ENCODE data around the gene DGCR8.

Gene DGCR8

GRCh38 chr22:20124083-20124787 is 44.2 kb downstream of the DGCR8 start:
- DNase-seq (ENCODE audit: low spot score), result no peak

- no peak for DNase-seq (ENCODE audit: low spot score)
Measured at GRCh38 chr22:20125201-20126174, 45.4 kb downstream of the DGCR8 start.

- no peak for DNase-seq (ENCODE audit: low spot score)
Measured at GRCh38 chr22:20126284-20127029, 46.4 kb downstream of the DGCR8 start.

GRCh38 chr22:20127318-20127868 is 47.4 kb downstream of the DGCR8 start:
- no peak for DNase-seq (ENCODE audit: low spot score)

- no peak for DNase-seq (ENCODE audit: low spot score)
Measured at GRCh38 chr22:20127869-20128618, 48.0 kb downstream of the DGCR8 start.

- DNase-seq (ENCODE audit: low spot score), result no peak
Measured at GRCh38 chr22:20128619-20128901, 48.5 kb downstream of the DGCR8 start.

- DNase-seq (ENCODE audit: low spot score), result peak; percentile 44
Measured at GRCh38 chr22:20128902-20129746, 49.1 kb downstream of the DGCR8 start.

GRCh38 chr22:20129747-20130014 is 49.6 kb downstream of the DGCR8 start:
- DNase-seq (ENCODE audit: low spot score), result no peak

- no peak for DNase-seq (ENCODE audit: low spot score)
Measured at GRCh38 chr22:20130319-20130718, 50.3 kb downstream of the DGCR8 start.

- DNase-seq (ENCODE audit: low spot score), result peak; percentile 68
Measured at GRCh38 chr22:20130731-20131596, 50.9 kb downstream of the DGCR8 start.

- no peak for DNase-seq (ENCODE audit: low spot score)
Measured at GRCh38 chr22:20131597-20131858, 51.5 kb downstream of the DGCR8 start, which contains the start of gene ZDHHC8. Gene ZDHHC8, plus strand, starts transcription at chr22:20131804. Its CDS starts 144 bp downstream, at chr22:20131948.

GRCh38 chr22:20131859-20132685 is 52.0 kb downstream of the DGCR8 start:
- DNase-seq (ENCODE audit: low spot score), result no peak

- DNase-seq (ENCODE audit: low spot score), result no peak
Measured at GRCh38 chr22:20132686-20133246, 52.7 kb downstream of the DGCR8 start.

GRCh38 chr22:20133930-20134549 is 54.0 kb downstream of the DGCR8 start:
- DNase-seq (ENCODE audit: low spot score), result no peak

GRCh38 chr22:20135265-20135664 is 55.2 kb downstream of the DGCR8 start:
- no peak for DNase-seq (ENCODE audit: low spot score)

- DNase-seq (ENCODE audit: low spot score), result no peak
Measured at GRCh38 chr22:20135806-20136602, 56.0 kb downstream of the DGCR8 start.

- DNase-seq (ENCODE audit: low spot score), result no peak
Measured at GRCh38 chr22:20136603-20136873, 56.5 kb downstream of the DGCR8 start.

- no peak for DNase-seq (ENCODE audit: low spot score)
Measured at GRCh38 chr22:20137113-20137512, 57.1 kb downstream of the DGCR8 start.

Measured in RKO (cell line).